Stimulated activated CD4-positive, alpha-beta T cell treated with anti-CD3 and anti-CD28 coated beads, Interleukin-15, amount 100 ng/mL, for 24 hours (primary cell): ENCODE measurements around the gene SIX1.

Experiments
- DNase-seq: peaks from one replicate; pipeline ENCODE4 v3.0.0-alpha.2; 2020

The SIX1 gene

DNA sequence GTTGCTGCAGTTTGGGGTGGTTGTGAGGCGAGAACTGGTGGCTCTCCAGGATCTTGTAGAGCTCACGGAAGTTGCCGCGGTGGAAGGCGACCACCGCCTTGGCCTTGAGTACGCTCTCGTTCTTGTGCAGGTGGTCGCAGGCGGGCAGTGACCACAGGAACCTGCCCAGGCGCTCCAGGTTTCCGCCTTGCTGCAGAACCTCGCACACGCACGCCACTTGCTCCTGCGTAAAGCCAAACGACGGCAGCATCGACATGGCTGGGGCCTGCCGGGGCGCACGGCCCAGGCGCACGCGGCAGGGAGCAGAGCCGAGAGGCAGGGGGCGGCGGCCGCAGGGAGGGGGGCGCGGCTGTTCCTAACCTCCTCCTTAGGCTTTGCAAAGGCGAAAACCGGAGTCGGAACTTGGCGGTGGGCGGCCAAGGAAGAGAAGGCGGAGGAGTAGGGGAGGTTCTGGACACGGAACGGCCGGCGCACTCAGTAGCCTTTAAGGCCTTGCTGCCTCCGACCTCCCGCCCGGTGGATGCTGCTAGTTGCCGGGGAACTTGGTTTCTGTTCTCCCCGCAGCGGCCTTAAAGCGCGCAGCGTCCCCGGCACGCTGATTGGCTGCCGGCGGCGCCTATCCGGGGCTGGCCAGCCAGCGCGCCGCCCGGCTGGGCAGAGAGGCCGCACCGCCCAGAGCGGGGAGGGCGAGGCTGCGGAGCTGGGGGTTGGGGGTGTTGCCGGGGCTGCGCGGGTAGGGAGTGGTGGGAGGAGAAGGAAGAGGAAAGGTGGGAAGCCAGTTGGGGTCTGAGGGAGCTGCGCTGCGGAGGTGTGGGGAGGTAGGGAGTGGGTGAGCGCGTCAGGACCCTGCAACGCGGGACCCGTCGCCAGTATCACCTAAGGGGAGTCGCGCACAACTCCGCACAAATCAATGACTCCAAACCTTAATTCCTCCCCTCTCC is at the start of gene SIX1:
Gene SIX1 (minus strand): TSS at position 544 of the 941 bp plus-strand sequence. CDS start 288 bp downstream, at position 256.
- peak; percentile 59 for DNase-seq

DNA sequence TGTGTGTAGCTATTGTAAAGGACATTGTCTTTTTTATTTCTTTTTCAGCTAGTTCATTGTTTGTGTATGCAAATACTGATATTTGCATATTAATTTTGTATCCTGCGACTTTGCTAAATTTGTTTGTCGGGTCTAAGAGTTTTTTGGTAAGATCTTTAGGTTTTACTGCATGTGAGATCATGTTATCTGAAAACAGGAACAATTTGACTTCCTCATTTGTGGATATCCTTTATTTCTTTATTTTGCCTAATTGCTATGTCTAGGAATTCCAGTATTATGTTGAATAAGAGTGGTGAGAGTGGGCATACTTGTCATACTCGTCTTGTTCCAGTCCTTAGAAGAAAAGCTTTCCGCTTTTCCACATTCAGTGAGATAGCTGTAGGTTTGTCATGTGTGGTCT is 46.0 kb upstream of the SIX1 start:
- no peak for DNase-seq

DNA sequence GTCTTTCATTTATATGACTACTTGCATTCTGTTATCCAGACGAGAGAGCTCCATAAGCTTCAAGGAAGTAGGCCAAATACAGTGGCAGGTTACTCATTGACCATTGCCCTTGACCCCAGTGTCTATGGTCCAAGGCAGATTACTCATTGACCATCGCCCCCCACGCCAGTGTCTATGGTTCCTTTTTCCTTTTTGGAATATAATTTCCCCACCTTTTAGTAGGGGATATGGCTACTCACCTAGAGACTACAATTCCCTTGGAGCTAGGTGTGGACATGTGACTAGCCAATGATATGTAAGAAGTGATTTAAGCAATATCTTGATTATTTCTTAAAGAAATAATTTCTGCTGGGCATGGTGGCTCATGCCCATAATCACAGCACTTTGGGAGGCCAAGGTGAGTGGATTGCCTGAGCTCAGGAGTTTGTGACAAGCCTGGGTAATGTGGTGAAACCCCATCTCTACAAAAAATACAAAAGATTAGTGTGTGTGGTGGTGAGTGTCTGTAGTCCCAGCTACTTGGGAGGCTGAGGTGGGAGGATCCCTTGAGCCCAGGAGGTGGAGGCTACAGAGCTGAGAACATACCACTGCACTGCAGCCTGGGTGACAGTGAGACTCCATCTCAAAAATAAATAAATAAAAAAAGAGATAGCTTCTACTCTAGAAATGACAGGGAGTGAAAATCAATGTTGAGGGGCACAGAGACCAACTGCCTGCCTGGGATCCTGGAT is 42.3 kb upstream of the SIX1 start:
- DNase-seq = no peak

DNA sequence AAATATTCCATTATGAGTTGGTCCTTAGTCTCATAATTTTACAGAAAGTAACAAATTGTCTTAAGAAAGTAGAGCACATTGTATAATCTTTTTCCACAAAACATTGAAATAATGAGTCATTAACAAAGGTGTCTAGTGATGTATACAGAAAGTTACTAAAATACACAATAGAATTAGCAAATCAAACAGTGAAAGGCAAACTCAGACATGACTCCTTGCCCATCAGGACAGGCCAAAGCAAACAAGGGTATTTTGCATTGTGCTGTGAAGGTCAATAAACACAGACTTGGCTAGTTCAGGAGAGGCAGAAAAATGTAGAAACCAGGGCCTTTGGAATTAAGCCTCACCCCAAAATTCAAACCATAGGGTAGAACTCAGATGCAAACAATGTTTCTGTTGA is 37.6 kb upstream of the SIX1 start:
- DNase-seq = no peak

DNA sequence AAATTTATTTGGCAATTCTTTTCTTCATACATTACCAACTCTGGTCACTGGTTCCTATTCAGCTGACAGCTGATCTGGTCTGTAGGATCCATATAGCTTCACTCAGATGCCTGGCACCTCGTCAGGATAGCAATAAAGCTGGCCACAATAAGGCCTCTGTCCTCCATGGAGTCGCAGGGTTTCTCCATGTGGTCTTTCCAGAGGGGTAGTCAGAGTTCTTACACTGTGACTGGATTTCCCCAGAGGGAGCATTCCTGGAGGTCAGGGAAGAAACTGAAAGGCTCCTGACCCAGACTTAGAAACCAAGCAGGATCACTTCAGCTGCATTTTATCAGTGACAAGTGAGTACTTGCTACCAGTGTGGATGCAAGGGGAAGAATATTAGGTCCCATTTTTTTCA is 34.9 kb upstream of the SIX1 start:
- no peak for DNase-seq

DNA sequence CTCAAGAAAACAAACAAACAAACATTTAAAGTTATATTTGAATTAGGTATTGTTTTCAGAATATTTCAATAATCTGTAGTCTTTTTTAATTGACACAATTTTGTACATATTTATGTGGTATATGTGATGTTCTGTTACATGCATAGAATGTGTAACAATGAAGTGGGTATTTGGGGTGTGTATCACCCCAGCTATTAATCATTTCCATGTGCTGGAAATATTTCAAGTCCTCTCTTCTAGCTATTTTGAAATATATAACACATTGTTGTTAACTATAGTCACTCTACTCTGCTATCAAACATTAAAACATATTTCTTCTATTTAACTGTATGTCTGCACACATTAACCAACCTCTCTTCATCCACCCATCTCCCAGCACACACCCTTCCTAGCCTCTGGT is 32.0 kb upstream of the SIX1 start:
- DNase-seq = no peak

DNA sequence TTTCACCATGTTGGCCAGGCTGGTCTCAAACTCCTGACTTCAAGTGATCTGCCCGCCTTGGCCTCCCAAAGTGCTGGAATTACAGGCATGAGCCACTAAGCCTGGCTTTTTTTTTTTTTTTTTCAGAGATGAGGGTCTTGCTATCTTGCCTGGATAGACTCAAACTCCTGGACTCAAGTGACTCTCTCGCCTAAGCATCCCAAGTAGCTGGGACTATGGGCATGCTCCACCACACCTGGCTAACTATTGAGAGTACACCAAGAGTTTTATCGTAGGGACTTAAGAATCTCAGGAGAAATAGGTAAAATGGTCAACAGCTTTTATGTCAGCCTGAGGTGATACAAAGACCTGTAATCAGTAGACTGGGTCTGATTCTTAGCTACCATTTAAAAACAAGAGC is 31.2 kb upstream of the SIX1 start:
- DNase-seq = no peak

DNA sequence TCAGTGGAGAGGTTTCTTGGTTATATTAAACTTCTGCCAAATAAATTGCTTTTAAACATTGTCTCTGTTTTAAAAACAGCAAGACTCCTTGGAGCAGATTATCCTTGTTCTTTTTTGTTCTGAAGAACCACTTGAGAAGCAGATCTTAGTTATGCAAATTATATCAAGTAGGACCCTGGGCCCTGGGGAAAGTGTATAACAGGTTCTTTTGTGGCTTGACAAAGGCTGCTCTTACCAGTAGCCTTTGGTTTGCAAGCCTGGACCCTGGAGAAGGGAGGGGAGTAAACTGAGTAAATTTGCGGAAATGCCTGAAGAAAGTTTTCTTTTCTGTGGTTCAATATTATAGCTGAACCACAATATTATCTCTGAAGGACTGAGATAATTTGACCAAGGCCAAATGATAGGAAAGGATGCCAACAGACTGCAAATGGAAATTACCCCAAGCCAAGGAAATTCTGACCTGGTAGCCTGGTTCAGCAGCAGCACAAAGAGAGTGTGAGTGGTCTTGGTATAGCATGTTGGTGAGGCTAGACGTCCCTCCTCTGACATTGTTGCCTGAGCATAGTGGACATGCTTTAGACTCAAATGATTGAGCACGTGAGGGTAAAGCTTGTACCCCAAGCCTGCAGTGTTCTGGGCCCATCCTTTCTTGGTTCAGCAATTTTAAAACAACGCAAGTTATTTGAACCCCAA is 30.4 kb upstream of the SIX1 start:
- DNase-seq = no peak

DNA sequence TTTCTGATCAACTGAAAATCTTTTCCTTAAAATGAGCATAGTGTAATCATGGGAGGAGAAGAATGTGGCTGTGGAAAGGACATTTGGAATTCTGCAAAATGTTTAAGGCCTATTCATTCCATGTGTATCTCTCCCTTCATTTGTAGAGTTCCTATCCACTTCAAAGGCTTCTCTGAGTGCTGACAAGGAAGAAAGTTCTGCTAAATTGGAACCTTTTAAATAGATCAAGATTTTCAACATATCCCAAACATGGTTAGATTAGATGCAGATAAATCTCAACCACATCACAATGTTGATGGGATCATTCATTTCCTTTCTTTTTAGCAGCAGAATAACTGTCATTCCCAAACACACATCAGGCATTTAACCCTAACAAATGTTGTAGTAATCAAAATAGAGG is 28.4 kb upstream of the SIX1 start:
- DNase-seq = no peak

DNA sequence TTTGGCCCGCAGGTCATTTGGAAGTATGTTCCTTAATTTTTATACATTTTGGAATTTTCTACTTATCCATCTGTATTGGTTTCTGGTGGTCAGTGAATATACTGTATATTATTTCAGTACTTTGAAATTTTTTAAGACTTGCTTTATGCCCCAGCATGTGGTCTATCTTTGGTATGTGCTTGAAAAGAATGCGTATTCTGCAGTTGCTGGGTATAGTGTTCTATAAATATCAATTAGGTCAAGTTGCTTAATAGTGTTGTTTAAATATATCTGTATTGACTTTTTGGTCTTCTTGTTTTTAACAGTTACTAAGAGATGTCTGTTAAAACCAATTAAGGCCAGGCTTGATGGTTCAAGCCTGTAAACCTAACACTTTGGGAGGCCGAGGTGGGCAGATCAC is 21.7 kb upstream of the SIX1 start:
- DNase-seq = no peak

DNA sequence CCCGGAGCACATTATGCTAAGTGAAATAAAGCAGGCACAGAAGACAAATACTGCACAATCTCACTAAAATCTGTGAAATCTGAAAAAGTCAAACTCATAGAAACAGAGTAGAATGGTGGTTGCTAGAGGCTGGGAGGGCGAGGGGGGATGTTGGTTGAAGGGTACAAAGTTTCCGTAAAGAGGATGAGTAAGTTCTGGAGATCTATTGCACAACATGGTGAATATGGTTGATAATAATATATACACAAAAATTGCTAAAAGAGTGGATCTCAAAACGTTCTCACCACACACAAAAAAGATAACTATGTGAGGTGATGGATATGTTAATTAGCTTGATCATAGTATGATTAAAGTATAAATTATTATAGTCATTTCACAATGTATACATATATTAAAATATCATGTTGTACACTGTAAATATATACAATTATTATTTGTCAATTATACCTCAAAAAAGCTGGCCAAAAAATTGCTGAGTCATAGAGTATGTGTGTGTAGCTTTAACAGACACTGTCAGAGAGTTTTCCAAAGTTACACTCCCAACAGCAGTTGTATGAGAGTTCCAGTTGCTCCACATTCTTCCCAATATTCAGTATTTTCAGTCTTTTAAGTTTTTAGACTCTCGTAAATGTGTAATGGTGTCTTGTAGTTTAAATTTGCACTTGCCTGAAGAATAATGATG is 19.3 kb upstream of the SIX1 start:
- DNase-seq = no peak

DNA sequence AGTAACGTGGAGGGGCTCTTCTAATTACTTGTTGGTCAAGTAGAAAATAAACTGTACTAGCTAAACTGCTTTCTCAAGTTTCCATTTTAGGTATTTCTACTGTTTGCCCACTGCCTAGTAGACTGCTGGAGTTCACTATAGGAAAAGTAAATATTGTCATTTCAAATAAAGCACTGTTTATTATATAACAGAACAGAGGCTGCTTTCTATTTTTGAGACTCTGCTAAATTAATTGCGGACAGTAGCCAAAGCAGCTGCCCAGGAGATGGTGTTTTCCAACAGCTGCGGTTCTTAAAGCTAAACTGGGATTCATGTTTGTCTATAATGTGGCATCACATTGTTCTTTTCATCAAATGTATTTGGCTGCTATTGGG is 15.9 kb upstream of the SIX1 start:
- no peak for DNase-seq

DNA sequence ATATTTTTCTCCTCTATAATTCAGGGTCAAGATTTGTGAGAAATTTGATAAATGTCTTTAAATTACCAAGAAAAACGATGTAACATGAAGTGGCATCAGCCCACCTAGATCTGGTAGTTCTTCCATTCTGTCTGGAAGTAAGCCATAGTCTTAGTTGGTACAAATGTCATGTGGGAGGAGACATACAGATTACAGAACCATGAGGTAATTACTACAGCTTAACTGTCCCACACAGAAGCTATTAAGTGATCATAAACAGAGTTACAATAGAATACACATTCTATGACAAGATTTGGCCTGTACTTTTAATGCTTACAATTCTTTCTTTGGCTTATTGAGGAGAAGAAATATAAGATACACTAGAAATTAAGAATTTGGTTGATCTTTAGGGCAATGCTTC is 13.7 kb upstream of the SIX1 start:
- DNase-seq = no peak

DNA sequence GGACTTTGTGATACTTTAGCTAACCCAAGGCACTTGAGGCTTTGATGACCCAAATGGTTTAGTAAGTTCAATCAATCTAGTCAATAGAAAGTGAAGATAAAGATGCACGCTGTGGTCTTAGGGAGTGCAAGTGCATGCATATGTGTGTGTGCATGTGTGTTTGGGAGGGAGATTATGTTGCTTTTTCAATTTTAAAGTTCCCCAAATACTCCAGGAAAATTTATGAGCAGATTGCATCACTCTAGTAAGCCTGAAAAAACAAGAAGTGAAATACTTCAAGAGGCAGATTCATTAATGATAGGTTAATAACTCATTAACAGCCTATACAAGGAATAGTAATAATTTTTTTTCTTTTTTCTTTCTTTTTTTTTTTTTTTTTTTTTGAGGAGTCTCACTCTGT is 12.4 kb upstream of the SIX1 start:
- DNase-seq = no peak

DNA sequence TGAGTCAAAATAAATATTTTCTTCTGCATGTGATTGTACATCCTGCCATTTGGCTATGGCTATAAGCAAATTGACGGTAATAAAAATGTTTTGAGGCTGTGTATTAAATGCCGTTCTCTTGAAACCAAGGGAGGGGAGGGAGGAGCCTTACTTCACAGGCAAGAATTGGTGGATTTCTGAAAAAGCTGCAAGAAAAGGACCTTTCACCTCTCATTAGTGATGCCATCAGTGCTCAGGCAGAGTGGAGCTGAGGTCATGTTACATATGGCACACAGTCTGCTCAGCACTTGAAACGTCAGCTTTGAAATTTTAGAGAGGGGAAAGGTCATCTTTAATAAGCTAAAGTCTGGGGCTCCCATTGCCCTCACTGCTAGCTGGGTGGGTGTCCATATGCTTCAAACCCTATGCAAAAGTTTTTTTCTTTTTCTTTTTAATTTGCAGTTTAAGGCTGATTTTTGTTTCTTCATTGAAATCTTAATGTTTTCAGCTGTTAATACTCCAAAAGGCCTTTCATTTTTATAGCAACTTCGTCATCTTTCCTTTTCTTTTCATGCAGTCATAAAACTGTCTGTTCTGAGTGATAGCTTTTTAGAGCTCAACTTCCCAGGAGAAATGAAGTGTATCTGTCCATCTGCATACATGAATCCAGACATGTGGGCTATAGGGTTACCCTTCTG is 9.8 kb upstream of the SIX1 start:
- DNase-seq = no peak

DNA sequence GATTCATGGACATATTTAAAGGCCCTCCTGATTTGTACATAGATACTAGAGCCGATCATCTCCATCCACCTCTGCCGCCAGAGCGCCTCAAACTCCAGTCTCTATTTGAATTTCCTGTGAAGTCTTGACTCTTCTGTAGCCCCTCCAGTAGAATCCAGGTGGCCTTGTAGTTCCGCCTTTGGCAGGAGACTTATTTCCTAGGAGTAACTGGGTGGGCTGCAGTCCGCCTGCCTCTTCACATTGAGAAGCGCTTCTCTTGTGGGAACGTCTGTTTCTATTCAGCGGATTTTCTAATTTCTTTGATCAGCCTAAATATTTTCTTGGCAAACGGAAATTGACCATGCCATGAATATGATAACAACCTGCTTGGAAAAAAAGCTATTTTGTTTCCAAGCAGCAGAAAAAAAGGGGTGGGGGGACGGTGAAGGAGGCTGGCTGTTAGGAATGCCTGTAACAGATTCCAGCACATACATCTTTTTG is 9.0 kb upstream of the SIX1 start:
- DNase-seq = no peak

DNA sequence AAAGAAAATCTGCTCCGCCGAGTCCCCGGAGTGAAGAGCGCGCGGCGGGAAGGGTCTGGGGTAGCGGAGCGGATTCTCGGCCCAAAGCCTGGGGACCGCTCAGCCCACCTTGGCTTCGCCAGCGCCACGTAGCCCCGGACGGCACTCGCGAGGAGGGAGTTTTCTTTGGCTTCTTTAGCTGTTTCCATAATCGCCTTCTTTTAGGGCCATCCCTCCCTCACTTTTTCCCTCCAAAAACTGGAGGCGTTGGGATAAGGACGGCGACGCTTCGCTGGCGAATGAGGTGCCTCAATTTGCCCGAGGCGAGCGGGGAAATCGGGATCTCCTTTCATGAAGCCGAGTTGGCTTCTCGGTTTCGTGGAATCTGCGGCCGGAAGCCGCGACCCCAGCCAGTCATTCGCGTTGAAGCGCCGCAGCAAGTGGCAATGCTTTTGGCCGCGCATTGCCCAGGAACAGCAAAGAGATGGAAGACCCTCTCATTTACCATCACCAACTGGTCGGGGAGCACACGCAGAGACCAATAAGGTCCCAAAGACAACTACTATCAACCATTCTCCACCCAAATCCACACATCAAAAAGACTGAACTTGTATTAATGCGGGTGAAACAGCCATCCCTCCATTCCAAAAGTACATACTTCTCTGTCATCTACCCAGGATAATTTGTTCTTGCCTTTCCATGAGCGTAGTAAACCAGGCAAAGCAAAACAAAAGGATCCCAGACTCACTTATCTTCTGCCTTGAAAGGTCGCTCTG is 8.4 kb upstream of the SIX1 start:
- peak; percentile 9 for DNase-seq

DNA sequence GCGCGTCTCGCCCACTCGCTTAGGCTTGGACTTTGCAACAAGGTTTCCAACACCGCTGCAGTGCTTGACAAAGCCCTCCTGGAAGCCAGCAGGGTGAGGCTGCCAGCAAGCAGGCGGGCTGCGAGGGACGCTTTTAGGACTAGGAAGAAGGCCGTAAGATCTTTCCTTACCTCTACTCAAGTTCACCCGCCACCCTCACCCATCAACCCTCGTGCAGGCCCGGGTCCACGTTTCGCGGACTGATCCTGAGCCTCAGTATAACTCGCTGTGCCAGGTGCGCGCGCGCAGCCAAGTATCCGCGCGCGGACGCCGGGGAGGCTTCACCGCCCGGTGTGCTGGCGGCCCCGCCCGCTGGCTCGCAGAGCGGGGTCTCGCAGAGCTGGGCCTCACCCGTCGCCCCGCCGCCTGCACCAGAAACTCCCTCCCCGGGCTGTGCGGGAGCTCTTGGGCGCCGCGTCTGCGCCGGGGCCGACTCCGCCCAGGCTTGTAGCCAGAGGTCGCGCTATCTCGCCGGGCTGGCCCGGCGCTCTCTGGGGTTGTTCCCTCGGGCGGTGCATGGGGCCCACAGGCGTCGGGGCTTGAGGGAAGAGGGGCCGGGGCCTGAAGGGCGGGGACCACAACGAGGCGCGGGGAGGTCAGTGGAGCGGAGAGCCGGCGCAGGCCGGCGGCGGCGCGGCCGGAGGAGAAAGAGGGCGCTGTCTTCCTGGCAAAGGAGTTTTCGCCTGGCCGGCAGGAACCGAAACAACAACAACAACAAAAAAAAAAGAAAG is 7.6 kb upstream of the SIX1 start:
- DNase-seq = peak; percentile 47

DNA sequence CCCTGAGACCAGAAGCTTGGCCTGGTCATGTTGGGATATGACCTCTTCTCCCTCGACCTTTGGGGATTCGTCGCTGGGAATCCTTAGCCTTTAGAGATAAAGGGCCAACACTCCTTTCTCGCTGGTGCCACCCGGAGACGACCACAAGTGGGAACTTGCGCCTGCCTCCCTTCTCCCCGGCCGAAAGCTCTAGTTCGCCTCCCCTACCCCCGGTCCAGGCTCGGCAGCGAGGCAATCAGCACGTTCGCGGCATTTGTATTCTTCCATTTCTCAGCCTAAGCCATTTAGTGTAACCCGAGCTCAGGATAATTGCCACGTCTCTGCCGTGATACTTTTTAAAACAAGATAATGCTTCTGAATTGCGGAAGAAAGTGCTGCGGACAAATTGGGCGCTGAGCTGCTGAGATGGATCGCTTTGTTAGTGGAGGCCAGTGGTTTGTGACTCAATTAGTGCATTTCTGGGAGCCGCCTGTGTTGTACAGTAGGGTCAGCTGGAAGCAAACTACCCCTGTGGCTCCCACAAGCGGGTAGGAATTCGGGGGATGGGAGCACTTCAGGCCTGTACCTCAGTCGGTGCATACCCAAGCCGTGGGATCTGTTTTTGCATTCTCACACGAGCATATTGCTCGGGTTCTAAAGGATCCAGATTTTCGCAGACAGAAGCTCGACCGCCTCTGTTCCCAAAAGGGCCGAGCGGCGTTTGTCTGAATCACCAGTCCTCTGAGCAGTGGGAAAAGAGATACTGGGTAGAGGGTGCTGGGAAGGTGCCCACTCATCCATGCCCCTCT is 6.8 kb upstream of the SIX1 start:
- DNase-seq = peak; percentile 20
